Measurements from ENCODE around the gene ZNF808.
"Not testable (repeated sequence)": the region's sequence is repeated elsewhere in the genome, so short reads cannot be mapped to it uniquely, and the experiment has no call there.

The ZNF808 gene

GRCh38 chr19:52561611-52562010 is 34.1 kb downstream of the ZNF808 start:
- not testable (repeated sequence) for H3K4me3 ChIP-seq (ENCODE audit: low read depth, low read length); H3K9ac ChIP-seq (ENCODE audit: low read length); H3K27ac ChIP-seq (ENCODE audit: low read depth, low read length); H3K27me3 ChIP-seq (ENCODE audit: control insufficient read depth, insufficient read depth, low read length)
- H3K36me3 ChIP-seq (ENCODE audit: control insufficient read depth, insufficient read depth, low read length), result peaks cover 42% of the 10 kb centered on the region
- peaks cover 15% of the 10 kb centered on the region; the same call in 1 of the 2 replicates for H3K9me3 ChIP-seq (ENCODE audit: control insufficient read depth, insufficient read depth, low read depth, low read length)
- H3K4me1 ChIP-seq (ENCODE audit: control insufficient read depth, insufficient read depth, low read length), result peaks cover 11% of the 10 kb centered on the region; the same call in 1 of the 2 replicates

- Histone ChIP-seq H3K27me3 (ENCODE audit: control insufficient read depth, insufficient read depth, low read length) (no peaks in the 10 kb centered on the region), H3K9ac (ENCODE audit: low read length) (no peak overlapping the region), H3K27ac (ENCODE audit: low read depth, low read length) (no peak overlapping the region), H3K9me3 (ENCODE audit: control insufficient read depth, insufficient read depth, low read depth, low read length) (peaks cover 8% of the 10 kb centered on the region; the same call in 1 of the 2 replicates), H3K36me3 (ENCODE audit: control insufficient read depth, insufficient read depth, low read length) (peaks cover 22% of the 10 kb centered on the region), H3K4me3 (ENCODE audit: low read depth, low read length) (no peak overlapping the region), H3K4me1 (ENCODE audit: control insufficient read depth, insufficient read depth, low read length) (peaks cover 5% of the 10 kb centered on the region; the same call in 1 of the 2 replicates)
Observed at GRCh38 chr19:52566121-52566520, 38.7 kb downstream of the ZNF808 start.

GRCh38 chr19:52566588-52566987 is 39.1 kb downstream of the ZNF808 start:
- peaks cover 5% of the 10 kb centered on the region; the same call in 1 of the 2 replicates for H3K4me1 ChIP-seq (ENCODE audit: control insufficient read depth, insufficient read depth, low read length)
- H3K36me3 ChIP-seq (ENCODE audit: control insufficient read depth, insufficient read depth, low read length), result peaks cover 24% of the 10 kb centered on the region
- no peaks in the 10 kb centered on the region for H3K27me3 ChIP-seq (ENCODE audit: control insufficient read depth, insufficient read depth, low read length)
- no peak overlapping the region for H3K4me3 ChIP-seq (ENCODE audit: low read depth, low read length)
- H3K9ac ChIP-seq (ENCODE audit: low read length), result no peak overlapping the region
- H3K27ac ChIP-seq (ENCODE audit: low read depth, low read length), result no peak overlapping the region
- peaks cover 8% of the 10 kb centered on the region; the same call in 1 of the 2 replicates for H3K9me3 ChIP-seq (ENCODE audit: control insufficient read depth, insufficient read depth, low read depth, low read length)

- Histone ChIP-seq H3K9ac (ENCODE audit: low read length) (no peak overlapping the region), H3K27ac (ENCODE audit: low read depth, low read length) (no peak overlapping the region), H3K9me3 (ENCODE audit: control insufficient read depth, insufficient read depth, low read depth, low read length) (peaks cover 3% of the 10 kb centered on the region; the same call in 1 of the 2 replicates), H3K4me3 (ENCODE audit: low read depth, low read length) (no peak overlapping the region), H3K4me1 (ENCODE audit: control insufficient read depth, insufficient read depth, low read length) (peaks cover 5% of the 10 kb centered on the region; the same call in 1 of the 2 replicates), H3K36me3 (ENCODE audit: control insufficient read depth, insufficient read depth, low read length) (peaks cover 26% of the 10 kb centered on the region), H3K27me3 (ENCODE audit: control insufficient read depth, insufficient read depth, low read length) (no peaks in the 10 kb centered on the region)
Observed at GRCh38 chr19:52567921-52568320, 40.5 kb downstream of the ZNF808 start.

GRCh38 chr19:52569638-52569999 is 42.2 kb downstream of the ZNF808 start:
- H3K9me3 ChIP-seq (ENCODE audit: control insufficient read depth, insufficient read depth, low read depth, low read length); H3K4me1 ChIP-seq (ENCODE audit: control insufficient read depth, insufficient read depth, low read length); H3K27me3 ChIP-seq (ENCODE audit: control insufficient read depth, insufficient read depth, low read length): not testable (repeated sequence)
- Histone ChIP-seq H3K4me3 (ENCODE audit: low read depth, low read length) (peak overlapping the region; percentile 96), H3K9ac (ENCODE audit: low read length) (peak overlapping the region; percentile 82), H3K27ac (ENCODE audit: low read depth, low read length) (peak overlapping the region; percentile 69; the same call in 1 of the 2 replicates), H3K36me3 (ENCODE audit: control insufficient read depth, insufficient read depth, low read length) (peaks cover 32% of the 10 kb centered on the region)

GRCh38 chr19:52570000-52570861 is 42.8 kb downstream of the ZNF808 start, which contains the start of gene ZNF701:
ZNF701 (plus strand) TSS chr19:52570287; CDS start chr19:52574148, 3,861 bp downstream.
- Histone ChIP-seq H3K9me3 (ENCODE audit: control insufficient read depth, insufficient read depth, low read depth, low read length) (peaks cover 2% of the 10 kb centered on the region; the same call in 1 of the 2 replicates), H3K4me3 (ENCODE audit: low read depth, low read length) (peak within 1 kb of the TSS; percentile 96), H3K9ac (ENCODE audit: low read length) (peak within 1 kb of the TSS; percentile 97), H3K4me1 (ENCODE audit: control insufficient read depth, insufficient read depth, low read length) (peaks cover 5% of the 10 kb centered on the region; the same call in 1 of the 2 replicates), H3K27me3 (ENCODE audit: control insufficient read depth, insufficient read depth, low read length) (no peaks in the 10 kb centered on the region), H3K27ac (ENCODE audit: low read depth, low read length) (peak within 1 kb of the TSS; percentile 88; the same call in 1 of the 2 replicates), H3K36me3 (ENCODE audit: control insufficient read depth, insufficient read depth, low read length) (peaks cover 38% of the 10 kb centered on the region)

- Histone ChIP-seq H3K36me3 (ENCODE audit: control insufficient read depth, insufficient read depth, low read length) (peaks cover 93% of the 10 kb centered on the region), H3K4me3 (ENCODE audit: low read depth, low read length) (peak overlapping the region; percentile 41; the same call in 1 of the 2 replicates), H3K4me1 (ENCODE audit: control insufficient read depth, insufficient read depth, low read length) (peaks cover 3% of the 10 kb centered on the region; the same call in 1 of the 2 replicates), H3K9me3 (ENCODE audit: control insufficient read depth, insufficient read depth, low read depth, low read length) (peaks cover 5% of the 10 kb centered on the region; the same call in 1 of the 2 replicates), H3K27me3 (ENCODE audit: control insufficient read depth, insufficient read depth, low read length) (no peaks in the 10 kb centered on the region), H3K9ac (ENCODE audit: low read length) (no peak overlapping the region), H3K27ac (ENCODE audit: low read depth, low read length) (no peak overlapping the region)
Observed at GRCh38 chr19:52584736-52585440, 57.4 kb downstream of the ZNF808 start.

- peaks cover 93% of the 10 kb centered on the region for H3K36me3 ChIP-seq (ENCODE audit: control insufficient read depth, insufficient read depth, low read length)
- no peak overlapping the region for H3K27ac ChIP-seq (ENCODE audit: low read depth, low read length)
- H3K9me3 ChIP-seq (ENCODE audit: control insufficient read depth, insufficient read depth, low read depth, low read length), result peaks cover 5% of the 10 kb centered on the region; the same call in 1 of the 2 replicates
- H3K4me1 ChIP-seq (ENCODE audit: control insufficient read depth, insufficient read depth, low read length), result peaks cover 3% of the 10 kb centered on the region; the same call in 1 of the 2 replicates
- no peaks in the 10 kb centered on the region for H3K27me3 ChIP-seq (ENCODE audit: control insufficient read depth, insufficient read depth, low read length)
- H3K9ac ChIP-seq (ENCODE audit: low read length), result no peak overlapping the region
- 0 out of 2 replicates have a peak overlapping the region, but pooled peaks have one; percentile 7 for H3K4me3 ChIP-seq (ENCODE audit: low read depth, low read length)
Observed at GRCh38 chr19:52585604-52586003, 58.1 kb downstream of the ZNF808 start.

- Histone ChIP-seq H3K4me3 (ENCODE audit: low read depth, low read length) (no peak overlapping the region), H3K9ac (ENCODE audit: low read length) (no peak overlapping the region), H3K27me3 (ENCODE audit: control insufficient read depth, insufficient read depth, low read length) (no peaks in the 10 kb centered on the region), H3K36me3 (ENCODE audit: control insufficient read depth, insufficient read depth, low read length) (peaks cover 81% of the 10 kb centered on the region), H3K27ac (ENCODE audit: low read depth, low read length) (no peak overlapping the region), H3K9me3 (ENCODE audit: control insufficient read depth, insufficient read depth, low read depth, low read length) (peaks cover 12% of the 10 kb centered on the region), H3K4me1 (ENCODE audit: control insufficient read depth, insufficient read depth, low read length) (peaks cover under 1% of the 10 kb centered on the region; the same call in 1 of the 2 replicates)
Observed at GRCh38 chr19:52590728-52591127, 63.3 kb downstream of the ZNF808 start.

- Histone ChIP-seq H3K27me3 (ENCODE audit: control insufficient read depth, insufficient read depth, low read length) (no peaks in the 10 kb centered on the region), H3K4me1 (ENCODE audit: control insufficient read depth, insufficient read depth, low read length) (no peaks in the 10 kb centered on the region), H3K9ac (ENCODE audit: low read length) (no peak overlapping the region), H3K4me3 (ENCODE audit: low read depth, low read length) (no peak overlapping the region), H3K9me3 (ENCODE audit: control insufficient read depth, insufficient read depth, low read depth, low read length) (peaks cover 28% of the 10 kb centered on the region), H3K36me3 (ENCODE audit: control insufficient read depth, insufficient read depth, low read length) (peaks cover 81% of the 10 kb centered on the region), H3K27ac (ENCODE audit: low read depth, low read length) (no peak overlapping the region)
Observed at GRCh38 chr19:52592301-52592700, 64.8 kb downstream of the ZNF808 start.
